Tibial artery (tissue), 4 donors: ENCODE measurements around the gene SYNE3.

Experiments
- DNase-seq, 2 donors: peaks; one replicate each; pipeline ENCODE4 v3.0.0-alpha.2; 2019
- H3K27ac ChIP-seq, 2 donors: fragments of 200-600 bp; sonication (generic) in 1 of 2; 1 replicate in 1 of 2; 2 replicates in 1 of 2; pipeline ENCODE4 v1.5.1; 2018 to 2019; ENCODE audit warnings: mild to moderate bottlenecking in 1 of 2
- H3K27me3 ChIP-seq, 2 donors: fragments of 200-600 bp; sonication (generic) in 1 of 2; one replicate each; pipeline versions ENCODE4 v1.5.1 to v1.6.0; 2016 to 2019
- H3K36me3 ChIP-seq, 3 donors: fragments of 200-600 bp; sonication (generic) in 2 of 3; one replicate each; pipeline ENCODE4 v1.5.1; 2016 to 2019; ENCODE audit warnings: mild to moderate bottlenecking in 2 of 3
- H3K4me1 ChIP-seq, 4 donors: fragments of 200-600 bp; sonication (generic) in 2 of 4; 1 replicate in 3 of 4; 2 replicates in 1 of 4; pipeline ENCODE4 v1.5.1; 2016 to 2019
- H3K4me3 ChIP-seq, 2 donors: fragments of 200-600 bp; sonication (generic) in 1 of 2; 1 replicate in 1 of 2; 2 replicates in 1 of 2; pipeline ENCODE4 v1.5.1; 2018 to 2019; ENCODE audit warnings: mild to moderate bottlenecking in 2 of 2
- H3K9me3 ChIP-seq, 3 donors: fragments of 200-600 bp; sonication (generic) in 1 of 3; one replicate each; pipeline ENCODE4 v1.5.1; 2016 to 2019
- CTCF ChIP-seq, 2 experiments: fragments of 200-600 bp in 1 of 2; fragments of 450-650 bp in 1 of 2; IDR thresholded peaks; one replicate each; pipeline ENCODE4 v1.5.1; 2017 to 2019; ENCODE audit warnings: antibody characterized with exemption in 2 of 2, mild to moderate bottlenecking in 1 of 2, moderate library complexity in 1 of 2
- intact Hi-C: fragments of 100-400 bp; cut with DNase I; formaldehyde crosslinking; loops from one replicate; pipeline ENCODE4 v1.15.0; 2023; ENCODE audit warnings: low total_unique reads

SYNE3 gene

GRCh38 chr14:95479494-95479893, 37.0 kb downstream of the SYNE3 start:
- Histone ChIP-seq H3K27me3 (no peaks in the 10 kb centered on the region), H3K4me3 (no peak overlapping the region), H3K27ac (peak overlapping the region in 1 of 2 donors; percentile 53), H3K4me1 (peaks cover 0 to 67% (median 42%) of the 10 kb centered on the region in 4 donors), H3K9me3 (no peaks in the 10 kb centered on the region), H3K36me3 (peaks cover 10 to 13% (median 12%) of the 10 kb centered on the region in 3 donors)
- intact Hi-C loops: no loop called here
- DNase-seq: no peak
- no peak for TF ChIP-seq CTCF (IDR thresholded peaks at IDR 0.05)

GRCh38 chr14:95478818-95479217, 37.6 kb downstream of the SYNE3 start:
- Histone ChIP-seq H3K4me3 (no peak overlapping the region), H3K4me1 (peaks cover 0 to 61% (median 35%) of the 10 kb centered on the region in 4 donors), H3K27me3 (no peaks in the 10 kb centered on the region), H3K27ac (no peak overlapping the region), H3K9me3 (no peaks in the 10 kb centered on the region), H3K36me3 (peaks cover 16 to 20% (median 19%) of the 10 kb centered on the region in 3 donors)
- TF ChIP-seq CTCF (IDR thresholded peaks at IDR 0.05): no peak
- DNase-seq: no peak
- intact Hi-C loops: no loop called here

GRCh38 chr14:95478309-95478708, 38.1 kb downstream of the SYNE3 start:
- H3K36me3 ChIP-seq: peaks cover 16 to 25% (median 24%) of the 10 kb centered on the region in 3 donors
- peaks cover 0 to 57% (median 31%) of the 10 kb centered on the region in 4 donors for H3K4me1 ChIP-seq
- no peak for TF ChIP-seq CTCF (IDR thresholded peaks at IDR 0.05)
- H3K9me3 ChIP-seq: no peaks in the 10 kb centered on the region
- peak overlapping the region; percentile 16 to 19 for H3K27ac ChIP-seq
- no peaks in the 10 kb centered on the region for H3K27me3 ChIP-seq
- no peak for DNase-seq
- intact Hi-C loops: no loop called here
- H3K4me3 ChIP-seq: no peak overlapping the region

DNA sequence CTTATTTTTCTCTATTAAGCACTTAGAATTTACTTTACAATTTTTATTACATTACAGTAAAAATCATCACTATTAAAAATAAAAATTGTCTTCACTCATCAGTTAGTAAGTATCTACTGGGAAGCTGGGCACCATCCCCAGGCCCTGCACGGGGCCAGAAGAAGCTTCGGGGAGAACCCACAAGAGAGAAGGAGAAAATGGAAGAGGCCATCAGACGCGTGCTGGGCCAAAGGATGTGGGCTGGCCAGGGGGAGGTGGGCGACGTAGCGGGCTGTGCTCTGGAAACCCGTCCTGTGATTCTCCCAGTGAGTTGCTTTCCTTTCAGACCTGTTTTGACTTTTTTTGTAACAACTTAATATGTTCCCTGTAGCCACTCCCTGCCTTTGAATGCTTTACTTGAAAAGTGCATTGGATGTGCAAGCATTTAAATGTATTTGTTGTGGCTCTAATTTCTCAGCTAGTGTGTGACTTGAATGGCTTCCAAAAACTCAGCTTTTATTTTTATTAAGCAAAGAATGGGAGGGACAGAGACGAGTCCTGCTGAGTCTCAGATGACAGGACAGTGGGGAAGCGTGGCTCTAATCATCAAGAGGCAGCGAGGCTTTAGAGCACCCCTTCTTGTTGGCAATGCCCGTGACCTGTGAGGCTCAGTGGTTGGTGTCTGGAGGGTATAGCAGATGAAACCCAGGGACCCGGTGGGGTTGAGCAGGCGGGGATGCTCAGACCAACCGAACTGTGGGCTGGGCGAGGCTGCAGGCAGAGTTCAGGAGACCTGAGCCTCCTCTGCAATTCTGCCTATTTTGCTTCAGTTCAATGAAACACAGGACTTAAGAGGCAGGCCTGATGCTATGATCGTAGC, 38.8 kb downstream of the SYNE3 start:
- Histone ChIP-seq H3K36me3 (peaks cover 16 to 26% (median 25%) of the 10 kb centered on the region in 3 donors), H3K4me1 (peaks cover 0 to 57% (median 32%) of the 10 kb centered on the region in 4 donors), H3K4me3 (no peak overlapping the region), H3K27ac (peak overlapping the region; percentile 16 to 19), H3K9me3 (no peaks in the 10 kb centered on the region), H3K27me3 (no peaks in the 10 kb centered on the region)
- no peak for TF ChIP-seq CTCF (IDR thresholded peaks at IDR 0.05)
- intact Hi-C loops: no loop called here
- no peak for DNase-seq

DNA sequence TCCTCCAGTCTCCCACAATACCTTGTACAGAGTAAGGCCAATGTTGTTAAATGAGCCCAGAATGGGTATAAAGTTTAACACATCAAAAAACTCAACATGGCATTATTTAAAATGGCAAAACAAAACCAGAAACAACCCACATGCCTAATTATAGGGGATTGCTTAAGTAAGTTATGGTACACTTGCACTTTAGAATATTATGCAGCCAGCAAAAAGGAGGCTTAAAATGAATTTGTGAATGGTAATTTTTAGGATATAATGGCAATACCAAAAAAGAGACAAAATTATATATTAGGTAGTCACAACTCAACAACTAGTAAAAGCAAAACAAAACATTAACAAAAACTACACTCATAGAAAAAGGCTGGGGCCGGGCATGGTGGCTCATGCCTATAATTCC, 39.7 kb downstream of the SYNE3 start:
- Histone ChIP-seq H3K36me3 (peaks cover 16 to 31% (median 25%) of the 10 kb centered on the region in 3 donors), H3K4me3 (no peak overlapping the region), H3K27me3 (no peaks in the 10 kb centered on the region), H3K9me3 (no peaks in the 10 kb centered on the region), H3K4me1 (peaks cover 0 to 57% (median 31%) of the 10 kb centered on the region in 4 donors), H3K27ac (no peak overlapping the region)
- intact Hi-C loops: no loop called here
- DNase-seq: no peak
- TF ChIP-seq CTCF (IDR thresholded peaks at IDR 0.05): no peak
